ENCODE measurements around the gene USO1. TPM values are rescaled to one million over a fixed set of nuclear protein-coding genes. Genes with fewer than 3 reads are reported as not detected.

The USO1 gene
- total RNA-seq, 1 experiment from 2014 or later: 110 TPM

GRCh38 chr4:75699299-75699698 is 25.1 kb upstream of the USO1 start:
- H2BK15ac ChIP-seq (ENCODE audit: low read depth, low read length): no peak overlapping the region
- H2BK12ac ChIP-seq (ENCODE audit: insufficient read length, low read depth, low read length): no peak overlapping the region
- H4K5ac ChIP-seq (ENCODE audit: insufficient read length, low read depth, low read length): no peak overlapping the region
- H2AK5ac ChIP-seq (ENCODE audit: insufficient read length, low read length): no peak overlapping the region
- H2BK120ac ChIP-seq (ENCODE audit: low read depth, low read length, poor library complexity, severe bottlenecking): no peak overlapping the region
- H3K9ac ChIP-seq (ENCODE audit: extremely low read depth, insufficient read length, low read length): no peak overlapping the region
- no peak overlapping the region for H4K8ac ChIP-seq (replicated peaks; ENCODE audit: insufficient read length, low read depth, low read length)
- WGBS (ENCODE audit: extremely low coverage, insufficient read length, low lambda C conversion rate): no CpG with 5 or more reads among the region's 1 CpG
- no peak overlapping the region for H4K91ac ChIP-seq (ENCODE audit: insufficient read length, low read depth, low read length)
- peaks cover 12% of the 10 kb centered on the region; the same call in 1 of the 2 replicates for H3K4me1 ChIP-seq (ENCODE audit: insufficient read depth, low read length)
- H3K56ac ChIP-seq (ENCODE audit: insufficient read length, low read depth, low read length): no peak overlapping the region
- H2BK5ac ChIP-seq (ENCODE audit: insufficient read length, low read length): no peak overlapping the region
- Mint-ChIP-seq H3K4me3 (no peak overlapping the region), H3K9me3 (no peaks in the 10 kb centered on the region; a peak in 1 of 5 replicates), H3K4me1 (peaks cover 42 to 44% of the 10 kb centered on the region in 2 experiments), H3K27me3 (ENCODE audit: low read depth) (no peaks in the 10 kb centered on the region), H3K36me3 (ENCODE audit: insufficient read depth in 1 of 3, low read depth in 3 of 3) (peaks cover 9 to 31% (median 19%) of the 10 kb centered on the region in 3 experiments), H3K27ac (peak overlapping the region in 2 of 3 experiments; percentile 6 to 79; a peak in 3 of 7 replicates)
- H3K79me2 ChIP-seq (ENCODE audit: insufficient read depth, low read length): peaks cover 10% of the 10 kb centered on the region; the same call in 1 of the 2 replicates
- H2AFZ ChIP-seq (ENCODE audit: low read length): no peak overlapping the region
- no peak overlapping the region for H3K23ac ChIP-seq (ENCODE audit: insufficient read length, low read depth, low read length)
- H3K79me1 ChIP-seq (ENCODE audit: insufficient read depth, low read depth, low read length, poor library complexity, severe bottlenecking): no peaks in the 10 kb centered on the region
- H3K18ac ChIP-seq (ENCODE audit: insufficient read length, low read depth, low read length): no peak overlapping the region
- H3K4me2 ChIP-seq (ENCODE audit: insufficient read depth, insufficient read length, low read length): no peak overlapping the region
- no peak for DNase-seq
- no peaks in the 10 kb centered on the region for H4K20me1 ChIP-seq (ENCODE audit: control insufficient read depth, insufficient read depth, insufficient read length)
- no peaks in the 10 kb centered on the region for H3K9me3 ChIP-seq (ENCODE audit: control insufficient read depth, low read depth, low read length)
- H2BK20ac ChIP-seq (ENCODE audit: low read depth, low read length, poor library complexity, severe bottlenecking): no peak overlapping the region
- H3T11ph ChIP-seq (ENCODE audit: low read length): no peak overlapping the region
- no peak for TF ChIP-seq CTCF (conservative IDR thresholded peaks at IDR 0.05)
- no peaks in the 10 kb centered on the region for H3K27me3 ChIP-seq (ENCODE audit: insufficient read depth, low read length)
- H3K23me2 ChIP-seq (ENCODE audit: insufficient read length, low read depth, low read length, poor library complexity, severe bottlenecking): no peaks in the 10 kb centered on the region
- no peak overlapping the region for H3K4ac ChIP-seq (ENCODE audit: low read depth, low read length)
- H3K27ac ChIP-seq (ENCODE audit: insufficient read length, low read depth, low read length): no peak overlapping the region
- no peak overlapping the region for H3K14ac ChIP-seq (ENCODE audit: insufficient read depth, low read length)

Measured in H9 (cell line).